Omental fat pad (tissue), 4 donors: ENCODE data around the gene CCNY. TPM values are rescaled to one million over a fixed set of nuclear protein-coding genes. Genes with fewer than 3 reads are reported as not detected.

Experiments used
- ATAC-seq: fragments of 150-250 bp; one replicate; pipeline ENCODE4 v1.9.1; 2016; ENCODE audit warnings: mild to moderate bottlenecking, moderate library complexity; ENCODE audit not compliant: low FRiP score
- DNase-seq: peaks from one replicate; pipeline ENCODE4 v3.0.0-alpha.2; 2019; ENCODE audit warnings: low spot score
- total RNA-seq, 4 donors: library from RNA; depleted of rRNA; stranded (reverse); fragments of >200 nt; gene quantifications; one replicate each; pipeline ENCODE4 v1.1.0, GENCODE V29; 2016
- TF ChIP-seq, protein P1 (sequence below), 3 donors: fragments of 450-650 bp; IDR thresholded peaks; one replicate each; pipeline ENCODE4 v1.5.1; 2016 to 2017; ENCODE audit warnings: antibody characterized with exemption in 3 of 3, mild to moderate bottlenecking in 3 of 3, moderate library complexity in 2 of 3

Gene CCNY
- 10 to 100 TPM; 38.6 to 49.5 (median 47.2) TPM for total RNA-seq

DNA sequence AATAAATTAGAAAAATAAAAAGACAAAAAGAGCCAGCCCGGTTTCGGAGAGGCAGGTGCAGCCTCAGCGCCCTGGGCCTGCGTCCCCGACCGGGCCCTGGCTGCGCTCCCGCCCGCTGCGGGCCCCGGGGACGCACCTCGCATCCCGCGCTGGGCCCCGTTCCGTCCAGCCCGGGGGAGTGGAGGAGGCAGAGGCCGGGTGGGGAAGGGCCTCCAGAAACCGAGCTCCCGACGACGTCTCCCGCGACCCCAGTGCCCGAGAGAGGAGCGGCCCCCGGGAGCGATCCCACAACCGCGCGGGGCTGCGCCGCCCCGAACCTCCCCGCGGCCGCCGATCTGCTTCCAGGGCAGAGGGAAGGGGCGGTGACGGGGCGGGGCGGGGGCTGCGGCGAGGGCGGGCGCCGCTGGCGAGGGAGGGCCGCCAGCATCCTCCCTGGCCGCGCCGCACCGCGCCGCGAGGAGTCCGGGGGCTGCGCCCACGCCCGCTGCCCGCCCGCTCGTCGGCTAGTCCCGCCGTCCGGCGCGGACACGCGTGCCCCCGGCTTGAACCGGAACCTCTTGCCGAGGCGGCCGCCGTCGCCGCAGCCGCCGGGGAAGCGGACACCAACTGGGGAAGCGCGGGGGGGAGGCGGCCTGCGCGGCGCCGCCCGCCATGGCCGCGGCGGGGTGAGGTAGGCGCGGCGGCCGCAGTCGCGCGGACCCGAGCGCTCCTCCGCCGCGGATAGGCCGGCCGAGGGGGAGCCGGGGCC is at the start of gene CCNY:
TSS of gene CCNY (plus strand) at position 426 of the 748 bp plus-strand sequence. CDS start 545 bp downstream, outside the sequence.
- DNase-seq, result peak; percentile 65
- TF ChIP-seq, protein P1, sequence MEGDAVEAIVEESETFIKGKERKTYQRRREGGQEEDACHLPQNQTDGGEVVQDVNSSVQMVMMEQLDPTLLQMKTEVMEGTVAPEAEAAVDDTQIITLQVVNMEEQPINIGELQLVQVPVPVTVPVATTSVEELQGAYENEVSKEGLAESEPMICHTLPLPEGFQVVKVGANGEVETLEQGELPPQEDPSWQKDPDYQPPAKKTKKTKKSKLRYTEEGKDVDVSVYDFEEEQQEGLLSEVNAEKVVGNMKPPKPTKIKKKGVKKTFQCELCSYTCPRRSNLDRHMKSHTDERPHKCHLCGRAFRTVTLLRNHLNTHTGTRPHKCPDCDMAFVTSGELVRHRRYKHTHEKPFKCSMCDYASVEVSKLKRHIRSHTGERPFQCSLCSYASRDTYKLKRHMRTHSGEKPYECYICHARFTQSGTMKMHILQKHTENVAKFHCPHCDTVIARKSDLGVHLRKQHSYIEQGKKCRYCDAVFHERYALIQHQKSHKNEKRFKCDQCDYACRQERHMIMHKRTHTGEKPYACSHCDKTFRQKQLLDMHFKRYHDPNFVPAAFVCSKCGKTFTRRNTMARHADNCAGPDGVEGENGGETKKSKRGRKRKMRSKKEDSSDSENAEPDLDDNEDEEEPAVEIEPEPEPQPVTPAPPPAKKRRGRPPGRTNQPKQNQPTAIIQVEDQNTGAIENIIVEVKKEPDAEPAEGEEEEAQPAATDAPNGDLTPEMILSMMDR (IDR thresholded peaks at IDR 0.05), result no peak

DNA sequence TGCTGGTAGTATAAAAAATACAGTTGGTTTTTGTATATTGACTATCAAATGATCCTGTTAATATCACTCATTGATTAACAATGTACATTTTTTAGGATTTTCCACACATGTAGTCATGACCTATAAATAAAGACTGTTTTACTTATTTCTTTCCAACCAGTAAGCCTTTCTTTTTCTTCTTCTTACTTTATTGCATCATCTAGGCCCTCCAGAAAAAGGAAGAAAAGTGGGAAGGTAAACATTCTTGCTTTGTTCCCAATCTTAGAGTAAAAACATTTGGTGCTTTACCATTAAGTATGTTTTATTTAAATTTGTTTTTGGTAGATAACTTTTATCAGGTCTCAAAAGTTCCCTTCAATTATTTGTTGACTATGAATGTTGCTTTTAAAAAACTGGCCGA is 47.1 kb upstream of the CCNY start:
- DNase-seq, result no peak
- ATAC-seq, result no peak
- TF ChIP-seq, protein P1 (IDR thresholded peaks at IDR 0.05), result no peak

More for the DNA sequence above, at the start of gene CCNY:
- ATAC-seq, result peak; percentile 83

DNA sequence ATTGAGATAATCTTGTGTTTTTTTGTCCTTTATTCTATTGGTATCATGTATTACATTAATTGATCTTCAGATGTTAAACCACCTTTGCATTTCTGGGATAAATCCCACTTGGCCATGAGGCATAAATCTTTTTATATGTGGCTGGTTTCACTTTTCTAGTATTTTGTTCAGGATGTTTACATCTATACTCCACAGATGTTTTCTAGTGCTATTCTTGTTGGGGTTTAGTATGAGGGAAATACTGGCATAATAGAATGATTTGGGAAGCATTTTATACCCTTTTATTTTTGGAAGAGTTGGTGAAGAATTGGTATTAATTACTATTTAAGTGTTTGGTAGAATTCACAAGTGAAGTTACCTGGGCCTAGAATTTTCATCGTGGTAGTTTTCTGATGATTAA is 41.8 kb upstream of the CCNY start:
- TF ChIP-seq, protein P1 (IDR thresholded peaks at IDR 0.05), result no peak
- ATAC-seq (no peak), DNase-seq (no peak)

- ATAC-seq, result no peak
- TF ChIP-seq, protein P1 (IDR thresholded peaks at IDR 0.05), result no peak
- DNase-seq, result no peak
These were observed 37.3 kb upstream of the CCNY start for GRCh38 chr10:35299016-35299415.

DNA sequence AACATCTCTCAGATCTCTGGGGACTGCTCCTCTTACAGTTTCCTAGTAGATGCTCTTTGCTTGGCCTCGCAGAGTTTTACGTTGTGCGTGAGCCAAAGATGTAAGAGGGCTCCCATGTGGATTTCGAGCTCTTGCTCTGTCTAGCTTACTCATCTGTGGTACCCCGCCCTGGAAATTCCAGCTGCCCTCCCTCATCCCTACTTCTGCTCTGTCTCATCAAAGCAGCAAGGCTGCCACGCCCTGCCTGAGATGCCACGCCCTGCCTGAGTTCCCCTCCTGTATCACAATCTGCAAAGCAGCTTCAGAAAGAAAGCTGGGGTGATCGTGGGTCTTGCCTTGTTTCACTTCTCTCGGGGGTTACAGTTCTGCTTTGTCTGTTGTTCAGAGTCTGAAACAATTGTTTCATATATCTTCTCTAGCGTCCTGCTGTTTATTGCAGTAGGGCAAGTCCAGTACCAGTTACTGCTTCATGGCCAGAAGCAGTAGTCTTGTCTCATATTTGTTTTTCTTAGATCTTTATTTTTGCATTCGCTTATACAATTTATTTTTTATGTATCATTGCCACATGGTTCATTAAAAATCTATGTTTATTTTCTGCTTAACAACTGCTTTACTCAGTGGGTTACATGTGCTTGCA is 36.1 kb upstream of the CCNY start:
- TF ChIP-seq, protein P1 (IDR thresholded peaks at IDR 0.05), result no peak
- DNase-seq, result peak; percentile 44
- peak; percentile 95 for ATAC-seq

DNA sequence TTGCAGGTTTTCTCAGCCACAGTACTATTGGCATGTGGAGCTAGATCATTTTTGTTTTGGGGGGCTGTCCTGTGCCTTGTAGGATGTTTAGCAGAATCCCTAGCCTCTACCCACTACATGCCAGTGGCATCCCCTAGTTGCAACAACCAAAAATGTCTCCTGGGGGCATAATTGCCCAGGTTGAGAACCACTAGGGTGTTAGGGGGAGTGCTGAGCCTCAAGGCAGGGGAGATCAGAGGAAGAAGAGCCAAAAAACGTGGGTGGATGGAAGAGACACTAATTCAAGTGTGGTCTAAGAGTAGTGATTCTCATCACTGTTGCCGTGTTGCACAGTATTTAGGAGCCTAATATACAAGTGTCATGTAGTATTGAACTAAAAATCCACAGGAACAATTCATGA is 31.7 kb upstream of the CCNY start:
- DNase-seq (no peak), ATAC-seq (no peak)
- TF ChIP-seq, protein P1 (IDR thresholded peaks at IDR 0.05), result no peak

DNA sequence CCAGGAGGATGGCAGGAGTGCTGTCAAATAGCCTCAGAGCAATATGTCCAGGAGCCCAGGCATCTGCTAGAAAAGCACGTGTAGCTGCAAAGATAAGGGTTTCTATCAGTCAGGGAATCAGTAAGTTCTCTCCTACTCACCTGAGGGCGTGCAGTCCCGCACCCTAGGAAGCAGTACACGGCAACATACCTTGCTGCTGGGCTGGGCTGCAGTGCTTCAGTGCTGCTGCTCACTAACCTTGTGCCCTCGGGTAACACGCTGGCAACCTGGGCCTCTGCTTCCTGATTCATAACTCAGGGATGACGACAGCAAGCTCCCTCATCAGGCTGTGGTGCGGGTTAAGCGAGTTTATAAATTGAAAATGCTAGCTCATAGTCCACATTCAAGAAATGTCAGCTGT is 29.5 kb upstream of the CCNY start:
- no peak for DNase-seq
- TF ChIP-seq, protein P1 (IDR thresholded peaks at IDR 0.05), result no peak
- no peak for ATAC-seq
